ENCODE results near the gene BRS3. TPM values are rescaled to one million over a fixed set of nuclear protein-coding genes. Genes with fewer than 3 reads are reported as not detected.

BRS3 gene
- total RNA-seq, 2 donors from 2014 or later, result not detected

Other genes starting within 250 kb of the BRS3 start
- 10 to 100 TPM; 10.8 to 13.4 TPM for gene MAP7D3, start 236.5 kb upstream of the BRS3 start, total RNA-seq
- not detected for gene ADGRG4, start 187.0 kb upstream of the BRS3 start, total RNA-seq
- gene HTATSF1, start 9.6 kb downstream of the BRS3 start, total RNA-seq, result 10 to 100 TPM; 61.5 to 76.2 TPM
- gene VGLL1, start 44.3 kb downstream of the BRS3 start, total RNA-seq, result not detected
- gene CD40LG, start 160.2 kb downstream of the BRS3 start, total RNA-seq, result under 1 TPM in 1 of 2 donors, not detected in 1; 0.16 TPM

All from right atrium auricular region (tissue), 2 donors.